NB4 (cell line): ENCODE measurements around the gene CCR5.
A peak's percentile ranks its signal among the peaks of the same experiment; 100 is the strongest.

Experiments used
- DNase-seq: peaks from one replicate; pipeline ENCODE4 v3.0.0; 2010; ENCODE audit warnings: low read depth
- H3K4me3 ChIP-seq: one replicate; pipeline ENCODE4 v1.5.1; 2011; ENCODE audit warnings: mild to moderate bottlenecking, low read depth, low read length, moderate library complexity
- MYC ChIP-seq: IDR thresholded peaks from 2 replicates; pipeline ENCODE4 v1.6.1; 2011; ENCODE audit warnings: low read depth, low read length
- POLR2A ChIP-seq: IDR thresholded peaks from 2 replicates; pipeline ENCODE4 v1.6.1; 2011; ENCODE audit warnings: mild to moderate bottlenecking; ENCODE audit not compliant: insufficient read length; ENCODE audit errors: extremely low read depth
- TF ChIP-seq, protein P1 (sequence below): IDR thresholded peaks from one replicate; pipeline ENCODE4 v1.5.1; 2012; ENCODE audit warnings: low read depth, low read length
- TF ChIP-seq, protein P2 (sequence below): IDR thresholded peaks from 2 replicates; pipeline ENCODE4 v1.6.1; 2011; ENCODE audit warnings: low read depth, low read length

CCR5 gene

DNA sequence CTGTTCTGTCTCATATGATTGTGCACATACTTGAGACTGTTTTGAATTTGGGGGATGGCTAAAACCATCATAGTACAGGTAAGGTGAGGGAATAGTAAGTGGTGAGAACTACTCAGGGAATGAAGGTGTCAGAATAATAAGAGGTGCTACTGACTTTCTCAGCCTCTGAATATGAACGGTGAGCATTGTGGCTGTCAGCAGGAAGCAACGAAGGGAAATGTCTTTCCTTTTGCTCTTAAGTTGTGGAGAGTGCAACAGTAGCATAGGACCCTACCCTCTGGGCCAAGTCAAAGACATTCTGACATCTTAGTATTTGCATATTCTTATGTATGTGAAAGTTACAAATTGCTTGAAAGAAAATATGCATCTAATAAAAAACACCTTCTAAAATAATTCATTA is 5.1 kb downstream of the CCR5 start:
- no peak for DNase-seq
- TF ChIP-seq, protein P1, sequence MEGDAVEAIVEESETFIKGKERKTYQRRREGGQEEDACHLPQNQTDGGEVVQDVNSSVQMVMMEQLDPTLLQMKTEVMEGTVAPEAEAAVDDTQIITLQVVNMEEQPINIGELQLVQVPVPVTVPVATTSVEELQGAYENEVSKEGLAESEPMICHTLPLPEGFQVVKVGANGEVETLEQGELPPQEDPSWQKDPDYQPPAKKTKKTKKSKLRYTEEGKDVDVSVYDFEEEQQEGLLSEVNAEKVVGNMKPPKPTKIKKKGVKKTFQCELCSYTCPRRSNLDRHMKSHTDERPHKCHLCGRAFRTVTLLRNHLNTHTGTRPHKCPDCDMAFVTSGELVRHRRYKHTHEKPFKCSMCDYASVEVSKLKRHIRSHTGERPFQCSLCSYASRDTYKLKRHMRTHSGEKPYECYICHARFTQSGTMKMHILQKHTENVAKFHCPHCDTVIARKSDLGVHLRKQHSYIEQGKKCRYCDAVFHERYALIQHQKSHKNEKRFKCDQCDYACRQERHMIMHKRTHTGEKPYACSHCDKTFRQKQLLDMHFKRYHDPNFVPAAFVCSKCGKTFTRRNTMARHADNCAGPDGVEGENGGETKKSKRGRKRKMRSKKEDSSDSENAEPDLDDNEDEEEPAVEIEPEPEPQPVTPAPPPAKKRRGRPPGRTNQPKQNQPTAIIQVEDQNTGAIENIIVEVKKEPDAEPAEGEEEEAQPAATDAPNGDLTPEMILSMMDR = no peak
- TF ChIP-seq MYC = no peak
- TF ChIP-seq POLR2A = no peak
- TF ChIP-seq, protein P2, sequence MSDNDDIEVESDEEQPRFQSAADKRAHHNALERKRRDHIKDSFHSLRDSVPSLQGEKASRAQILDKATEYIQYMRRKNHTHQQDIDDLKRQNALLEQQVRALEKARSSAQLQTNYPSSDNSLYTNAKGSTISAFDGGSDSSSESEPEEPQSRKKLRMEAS = no peak
- no peak overlapping the region for H3K4me3 ChIP-seq

DNA sequence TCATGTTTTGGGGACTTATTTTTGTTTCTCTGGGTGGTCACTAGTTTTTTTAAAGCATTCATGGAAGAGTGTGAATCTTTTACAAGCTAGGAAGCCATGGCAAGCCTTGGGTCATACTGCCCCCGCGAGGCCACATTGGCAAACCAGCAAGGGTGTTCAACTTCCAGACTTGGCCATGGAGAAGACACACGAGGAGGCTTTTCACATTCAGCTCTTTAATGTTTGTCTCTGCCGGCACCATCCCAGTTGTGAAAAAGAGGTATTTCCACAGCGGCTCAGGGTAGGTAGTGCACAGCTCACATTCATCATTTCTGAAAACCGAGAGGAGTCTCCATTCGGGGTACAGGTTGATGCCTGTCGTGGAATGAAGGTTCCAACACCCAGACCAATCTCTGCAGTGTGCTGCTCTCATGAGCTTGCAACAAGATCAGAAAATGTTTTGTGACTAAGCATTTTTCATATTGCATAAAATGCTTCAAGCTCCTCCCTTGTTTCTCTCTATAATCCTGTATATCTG is 7.7 kb downstream of the CCR5 start:
- no peak overlapping the region for H3K4me3 ChIP-seq
- TF ChIP-seq, protein P2 = 0 out of 2 replicates have a peak, but pooled peaks have one; percentile 19
- TF ChIP-seq POLR2A (no peak), MYC (no peak)
- TF ChIP-seq, protein P1 = peak; percentile 81
- DNase-seq = peak; percentile 86

DNA sequence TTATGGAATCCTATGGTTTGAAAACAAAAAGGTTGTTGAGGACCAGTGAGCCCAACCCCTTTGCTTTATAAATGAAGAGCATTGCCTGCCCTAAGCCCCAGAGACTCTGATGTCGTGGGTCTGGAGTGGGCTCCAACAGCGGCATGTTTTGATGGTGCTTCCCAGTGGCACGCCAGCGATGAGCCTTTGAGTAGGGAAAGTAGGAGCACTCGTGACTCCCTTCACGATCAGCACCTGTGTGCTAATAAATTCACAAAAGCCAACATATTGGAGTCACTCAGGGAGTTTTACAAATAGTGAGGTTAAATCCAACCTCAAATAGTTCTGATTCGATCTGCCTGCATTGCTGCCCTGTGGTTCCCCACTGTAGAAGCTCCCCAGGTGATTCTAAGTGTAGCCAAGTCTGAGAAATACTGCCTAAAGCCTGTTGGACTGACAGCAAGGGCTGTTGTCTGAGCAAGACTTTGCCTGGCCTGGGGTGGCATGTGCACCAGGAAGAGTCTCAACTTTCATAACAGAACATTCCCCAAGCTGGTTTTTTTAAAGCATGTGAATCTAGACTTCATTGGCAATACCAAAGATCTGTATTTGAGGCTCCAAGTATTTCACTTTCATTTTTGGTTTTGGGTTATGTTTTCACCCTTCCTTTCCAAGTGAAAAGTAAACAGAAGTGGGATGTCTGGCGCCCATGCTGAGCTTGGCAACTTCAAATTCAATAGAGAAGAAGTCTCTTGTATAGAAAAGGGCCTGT is 9.9 kb downstream of the CCR5 start:
- TF ChIP-seq MYC = no peak
- TF ChIP-seq, protein P1 = no peak
- TF ChIP-seq, protein P2 = no peak
- TF ChIP-seq POLR2A = no peak
- DNase-seq = no peak
- H3K4me3 ChIP-seq = no peak overlapping the region

DNA sequence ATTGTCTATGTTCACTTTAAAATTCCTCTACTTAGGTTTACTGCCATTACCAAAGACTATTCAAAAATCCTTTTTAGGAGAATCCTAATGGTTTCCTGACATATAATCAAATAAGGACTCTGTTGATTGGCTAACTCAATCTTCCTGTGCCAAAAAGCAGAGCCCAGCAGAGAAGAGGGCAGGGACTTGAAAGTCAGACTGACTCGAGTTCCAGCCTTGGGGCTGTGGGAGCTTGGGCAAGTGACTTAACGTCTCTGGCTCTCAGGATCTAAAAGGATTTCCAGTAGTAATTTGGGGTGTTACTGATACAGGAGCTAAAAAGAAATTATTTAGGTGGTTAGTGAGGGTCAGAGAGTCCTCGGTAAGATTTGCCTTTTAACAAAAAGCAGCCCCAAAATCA is 10.9 kb downstream of the CCR5 start:
- no peak for DNase-seq
- H3K4me3 ChIP-seq = no peak overlapping the region
- TF ChIP-seq POLR2A (no peak), MYC (no peak)
- TF ChIP-seq, protein P1 = no peak
- TF ChIP-seq, protein P2 = no peak

DNA sequence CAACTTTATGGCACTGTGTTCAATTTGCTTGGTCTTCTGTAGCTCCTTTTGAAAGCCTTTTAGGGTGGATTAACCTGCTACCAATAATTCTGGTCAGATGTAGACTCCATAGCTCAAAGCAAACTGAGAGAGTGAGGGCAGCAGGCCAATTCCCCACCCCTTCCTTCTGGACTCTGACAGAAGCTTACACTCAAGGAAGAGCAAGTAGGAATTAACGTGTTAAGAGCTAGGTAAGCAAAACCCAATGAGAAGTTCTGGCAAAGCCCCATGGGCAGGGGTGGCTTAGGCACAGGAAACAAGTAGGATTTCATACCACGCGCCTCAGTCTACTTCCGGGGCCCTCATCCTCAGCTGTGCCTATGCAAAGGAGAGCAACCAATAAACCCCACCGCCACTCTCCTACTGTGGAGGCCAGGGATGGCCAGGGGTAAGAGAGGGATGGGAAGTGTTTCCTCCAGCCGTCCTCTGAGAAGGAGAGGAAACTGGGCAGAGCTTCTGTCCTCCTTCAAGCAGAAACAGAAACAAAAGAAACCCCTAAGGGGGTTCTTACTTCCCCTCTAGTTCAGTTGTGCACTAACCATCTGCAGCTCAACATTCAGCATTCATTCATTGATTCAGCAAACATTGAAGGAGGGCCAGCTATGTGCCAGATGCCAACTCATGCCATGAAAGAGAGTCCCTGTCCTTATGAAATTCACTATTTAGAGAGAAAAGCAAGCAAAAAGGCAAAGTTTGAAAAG is 12.6 kb downstream of the CCR5 start:
- no peak for DNase-seq
- no peak overlapping the region for H3K4me3 ChIP-seq
- TF ChIP-seq, protein P1 = no peak
- TF ChIP-seq, protein P2 = no peak
- TF ChIP-seq MYC = no peak
- no peak for TF ChIP-seq POLR2A
